Loucy (cell line): ENCODE measurements around the gene CEP128.

Experiments used
- H2AFZ ChIP-seq: fragments of 200-600 bp; sonication (generic); 2 replicates; pipeline ENCODE4 v1.6.0; 2016; ENCODE audit warnings: antibody characterized with exemption, mild to moderate bottlenecking, low read length, moderate library complexity
- H3F3A ChIP-seq: fragments of 200-600 bp; 2 replicates; pipeline ENCODE4 v1.6.0; 2016; ENCODE audit warnings: antibody characterized with exemption, low read depth, mild to moderate bottlenecking
- H3K27me3 ChIP-seq: fragments of 200-600 bp; sonication (generic); 2 replicates; pipeline ENCODE4 v1.6.1; 2014; ENCODE audit warnings: low read length, mild to moderate bottlenecking; ENCODE audit not compliant: insufficient read depth, poor library complexity, severe bottlenecking
- H3K36me3 ChIP-seq: fragments of 200-600 bp; sonication (generic); 2 replicates; pipeline ENCODE4 v1.6.1; 2016; ENCODE audit warnings: low read length; ENCODE audit not compliant: insufficient read depth
- H3K4me1 ChIP-seq: fragments of 200-600 bp; sonication (generic); 2 replicates; pipeline ENCODE4 v1.5.1; 2014; ENCODE audit warnings: low read length, mild to moderate bottlenecking; ENCODE audit not compliant: insufficient read depth, poor library complexity, severe bottlenecking
- H3K4me2 ChIP-seq: fragments of 200-600 bp; sonication (generic); 2 replicates; pipeline ENCODE4 v1.6.0; 2014; ENCODE audit warnings: antibody characterized with exemption, low read length, low read depth, mild to moderate bottlenecking; ENCODE audit not compliant: poor library complexity, severe bottlenecking
- H3K4me3 ChIP-seq: fragments of 200-600 bp; sonication (generic); 2 replicates; pipeline ENCODE4 v1.5.1; 2014; ENCODE audit warnings: low read length, mild to moderate bottlenecking, mixed read lengths; ENCODE audit not compliant: poor library complexity, severe bottlenecking
- H3K79me2 ChIP-seq: fragments of 200-600 bp; sonication (generic); 2 replicates; pipeline ENCODE4 v1.6.1; 2014; ENCODE audit warnings: low read length; ENCODE audit not compliant: insufficient read depth
- H3K9ac ChIP-seq: fragments of 200-600 bp; sonication (generic); 2 replicates; pipeline ENCODE4 v1.6.0; 2014; ENCODE audit warnings: mild to moderate bottlenecking, low read depth, low read length, moderate library complexity; ENCODE audit not compliant: poor library complexity, severe bottlenecking
- H3K9me2 ChIP-seq: fragments of 200-600 bp; sonication (generic); replicated peaks from 2 replicates; pipeline ENCODE4 v1.6.1; 2016; ENCODE audit warnings: low read depth, low read length, mixed read lengths
- H3K9me3 ChIP-seq: fragments of 200-600 bp; sonication (generic); 2 replicates; pipeline ENCODE4 v1.6.1; 2014; ENCODE audit warnings: mild to moderate bottlenecking, antibody characterized with exemption, low read length, low read depth; ENCODE audit not compliant: insufficient read depth
- H4K20me1 ChIP-seq: fragments of 200-600 bp; sonication (generic); 2 replicates; pipeline ENCODE4 v1.6.0; 2014; ENCODE audit warnings: antibody characterized with exemption, low read length, mild to moderate bottlenecking; ENCODE audit not compliant: insufficient read depth, poor library complexity, severe bottlenecking
- EZH2phosphoT487 ChIP-seq: fragments of 200-600 bp; IDR thresholded peaks from 2 replicates; pipeline ENCODE4 v1.6.1; 2018; ENCODE audit warnings: antibody characterized with exemption, mild to moderate bottlenecking, moderate library complexity, borderline replicate concordance
- TF ChIP-seq, protein P1 (sequence below): fragments of 200-600 bp; sonication (generic); conservative IDR thresholded peaks from 2 replicates; pipeline ENCODE4 v1.5.1; 2014; ENCODE audit warnings: mild to moderate bottlenecking, antibody characterized with exemption, low read length

The CEP128 gene

DNA sequence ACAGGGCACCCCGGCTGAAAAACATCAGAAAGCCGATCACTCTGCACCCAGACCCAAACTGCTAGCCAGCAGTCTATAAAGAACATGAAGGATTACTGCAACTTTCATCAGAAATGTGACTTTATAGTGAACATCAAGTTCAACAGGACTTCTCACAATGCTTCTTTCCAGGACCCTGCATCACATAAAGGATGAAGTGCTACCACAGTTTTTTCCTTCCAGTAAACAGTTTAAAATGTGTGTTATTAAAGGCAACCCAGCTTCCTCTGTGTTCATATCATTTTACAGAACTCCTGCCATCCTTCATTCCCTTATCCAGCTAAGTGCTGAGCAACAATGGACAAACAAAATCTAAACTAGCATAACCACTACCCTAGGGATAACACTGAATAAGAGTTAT is 449.9 kb downstream of the CEP128 start:
- H3K4me2 ChIP-seq, result peak overlapping the region; percentile 79
- H3K9me3 ChIP-seq, result no peaks in the 10 kb centered on the region
- no peaks in the 10 kb centered on the region for H3K27me3 ChIP-seq
- H3K9me2 ChIP-seq, result no peaks in the 10 kb centered on the region
- H3K36me3 ChIP-seq, result no peaks in the 10 kb centered on the region
- peak overlapping the region; percentile 58 for H2AFZ ChIP-seq
- H3F3A ChIP-seq, result no peaks in the 10 kb centered on the region
- TF ChIP-seq, protein P1, sequence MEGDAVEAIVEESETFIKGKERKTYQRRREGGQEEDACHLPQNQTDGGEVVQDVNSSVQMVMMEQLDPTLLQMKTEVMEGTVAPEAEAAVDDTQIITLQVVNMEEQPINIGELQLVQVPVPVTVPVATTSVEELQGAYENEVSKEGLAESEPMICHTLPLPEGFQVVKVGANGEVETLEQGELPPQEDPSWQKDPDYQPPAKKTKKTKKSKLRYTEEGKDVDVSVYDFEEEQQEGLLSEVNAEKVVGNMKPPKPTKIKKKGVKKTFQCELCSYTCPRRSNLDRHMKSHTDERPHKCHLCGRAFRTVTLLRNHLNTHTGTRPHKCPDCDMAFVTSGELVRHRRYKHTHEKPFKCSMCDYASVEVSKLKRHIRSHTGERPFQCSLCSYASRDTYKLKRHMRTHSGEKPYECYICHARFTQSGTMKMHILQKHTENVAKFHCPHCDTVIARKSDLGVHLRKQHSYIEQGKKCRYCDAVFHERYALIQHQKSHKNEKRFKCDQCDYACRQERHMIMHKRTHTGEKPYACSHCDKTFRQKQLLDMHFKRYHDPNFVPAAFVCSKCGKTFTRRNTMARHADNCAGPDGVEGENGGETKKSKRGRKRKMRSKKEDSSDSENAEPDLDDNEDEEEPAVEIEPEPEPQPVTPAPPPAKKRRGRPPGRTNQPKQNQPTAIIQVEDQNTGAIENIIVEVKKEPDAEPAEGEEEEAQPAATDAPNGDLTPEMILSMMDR, result no peak
- no peak for TF ChIP-seq EZH2phosphoT487
- peak overlapping the region; percentile 65 for H3K4me3 ChIP-seq
- no peaks in the 10 kb centered on the region for H4K20me1 ChIP-seq
- H3K4me1 ChIP-seq, result peaks cover 38% of the 10 kb centered on the region
- H3K79me2 ChIP-seq, result no peaks in the 10 kb centered on the region
- H3K9ac ChIP-seq, result peak overlapping the region; percentile 73

DNA sequence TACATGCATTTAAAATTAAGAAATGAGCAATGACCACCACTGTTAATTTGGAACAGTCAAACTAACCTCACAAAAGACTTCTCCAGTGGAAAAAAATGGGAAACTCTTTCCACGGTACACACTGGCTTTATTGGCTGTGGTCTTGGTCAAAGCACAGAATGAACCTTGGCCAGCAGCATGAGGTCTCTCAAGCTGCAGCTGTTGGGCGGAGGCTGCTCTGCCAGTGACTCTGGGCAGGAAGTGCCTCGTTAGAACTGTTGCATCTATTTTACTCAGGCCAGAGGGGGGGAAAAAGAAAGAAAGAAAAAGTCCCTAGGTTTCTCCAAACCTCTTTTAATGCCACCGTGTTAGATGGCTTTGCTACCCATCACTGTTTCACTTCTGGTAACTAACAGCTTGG is 450.4 kb downstream of the CEP128 start:
- Histone ChIP-seq H3K4me2 (peak overlapping the region; percentile 79), H3K9ac (peak overlapping the region; percentile 73)

DNA sequence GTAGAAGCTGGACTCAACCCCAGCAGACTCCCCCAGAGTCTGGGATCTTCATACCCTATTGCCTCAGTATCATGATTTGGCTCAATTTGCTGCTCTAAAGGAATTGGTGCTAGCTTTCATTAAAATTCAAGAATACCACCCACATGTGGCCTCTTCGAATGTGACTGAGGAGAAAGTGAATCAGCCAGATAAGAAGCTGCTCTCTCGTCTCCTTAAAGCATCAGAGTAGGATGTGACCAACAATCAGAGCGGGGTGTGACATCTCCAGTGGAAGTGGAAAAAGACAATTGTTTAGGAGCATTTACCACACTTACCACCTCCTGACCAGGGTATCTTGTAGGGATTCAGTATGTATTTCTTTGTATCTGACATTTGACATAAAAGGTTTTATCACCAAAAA is 452.0 kb downstream of the CEP128 start:
- Histone ChIP-seq H3K4me1 (peaks cover 38% of the 10 kb centered on the region), H3K27me3 (no peaks in the 10 kb centered on the region), H3K4me3 (no peak overlapping the region), H3K9me3 (no peaks in the 10 kb centered on the region), H3K9ac (no peak overlapping the region), H4K20me1 (no peaks in the 10 kb centered on the region), H3K36me3 (no peaks in the 10 kb centered on the region), H3K9me2 (no peaks in the 10 kb centered on the region), H3K79me2 (no peaks in the 10 kb centered on the region), H3F3A (no peaks in the 10 kb centered on the region), H3K4me2 (no peak overlapping the region), H2AFZ (no peak overlapping the region)
- TF ChIP-seq, protein P1, result no peak
- TF ChIP-seq EZH2phosphoT487, result no peak

More for the DNA sequence above, 450.4 kb downstream of the CEP128 start:
- Histone ChIP-seq H2AFZ (peak overlapping the region; percentile 58), H3F3A (no peaks in the 10 kb centered on the region), H4K20me1 (no peaks in the 10 kb centered on the region), H3K9me3 (no peaks in the 10 kb centered on the region), H3K9me2 (no peaks in the 10 kb centered on the region), H3K27me3 (no peaks in the 10 kb centered on the region), H3K4me3 (peak overlapping the region; percentile 65), H3K36me3 (no peaks in the 10 kb centered on the region), H3K79me2 (no peaks in the 10 kb centered on the region), H3K4me1 (peaks cover 38% of the 10 kb centered on the region)
- TF ChIP-seq, protein P1, result no peak
- TF ChIP-seq EZH2phosphoT487, result no peak
